HepG2 (cell line): ENCODE measurements around the gene SPAG6. TPM values are rescaled to one million over a fixed set of nuclear protein-coding genes. Genes with fewer than 3 reads are reported as not detected.

ENCODE experiments used
- ARHGAP35 ChIP-seq: sonication (generic); formaldehyde crosslinking; IDR thresholded peaks from 2 replicates; pipeline ENCODE4 v1.9.0; 2022; ENCODE audit warnings: mild to moderate bottlenecking, inconsistent platforms, moderate library complexity, missing genetic modification reagents, borderline replicate concordance
- BHLHE40 ChIP-seq: IDR thresholded peaks from 2 replicates; pipeline ENCODE4 v1.6.1; 2011; ENCODE audit warnings: low read length, improper control_type of control experiment
- CHCHD3 ChIP-seq: sonication (generic); formaldehyde crosslinking; IDR thresholded peaks from 2 replicates; pipeline ENCODE4 v1.8.0; 2022; ENCODE audit warnings: mild to moderate bottlenecking, missing genetic modification reagents, moderate library complexity
- DR1 ChIP-seq: sonication (generic); formaldehyde crosslinking; IDR thresholded peaks from 2 replicates; pipeline ENCODE4 v1.8.0; 2021; ENCODE audit warnings: mild to moderate bottlenecking, missing genetic modification reagents, inconsistent platforms
- FIP1L1 ChIP-seq: fragments of 200-400 bp; formaldehyde crosslinking; IDR thresholded peaks from 2 replicates; pipeline ENCODE4 v1.6.1; 2018; ENCODE audit warnings: low read depth, mild to moderate bottlenecking, low read length, moderate library complexity, borderline replicate concordance; ENCODE audit not compliant: insufficient read depth
- FOSL1 ChIP-seq: sonication (generic); formaldehyde crosslinking; IDR thresholded peaks from 2 replicates; pipeline ENCODE4 v1.9.0; 2021; ENCODE audit warnings: missing genetic modification reagents, borderline replicate concordance
- FOXK1 ChIP-seq: sonication (generic); formaldehyde crosslinking; IDR thresholded peaks from 2 replicates; pipeline ENCODE4 v1.4.0; 2020; ENCODE audit warnings: low read depth, missing genetic modification reagents, borderline replicate concordance
- GABPA ChIP-seq, 2 experiments: IDR thresholded peaks; 2 replicates each; pipeline ENCODE4 v1.6.1; 2011 to 2016; ENCODE audit warnings: low read depth in 2 of 2, low read length in 1 of 2, missing biosample characterization in 1 of 2, missing genetic modification characterization in 1 of 2
- HNRNPK ChIP-seq: fragments of 200-400 bp; formaldehyde crosslinking; IDR thresholded peaks from 2 replicates; pipeline ENCODE4 v1.6.1; 2018; ENCODE audit warnings: low read length, low read depth, moderate library complexity, mild to moderate bottlenecking; ENCODE audit not compliant: poor library complexity, severe bottlenecking
- HOXA7 ChIP-seq: sonication (generic); formaldehyde crosslinking; IDR thresholded peaks from 2 replicates; pipeline ENCODE4 v1.8.1; 2022; ENCODE audit warnings: mild to moderate bottlenecking, missing genetic modification reagents, moderate library complexity
- KLF9 ChIP-seq: IDR thresholded peaks from 2 replicates; pipeline ENCODE4 v1.6.1; 2016; ENCODE audit warnings: low read depth
- MBD4 ChIP-seq: IDR thresholded peaks from 2 replicates; pipeline ENCODE4 v1.6.1; 2012; ENCODE audit warnings: low read length, inconsistent platforms, borderline replicate concordance
- NFRKB ChIP-seq: fragments of 450-650 bp; IDR thresholded peaks from 2 replicates; pipeline ENCODE4 v1.6.1; 2017
- POLR2G ChIP-seq: fragments of 200-400 bp; formaldehyde crosslinking; IDR thresholded peaks from 2 replicates; pipeline ENCODE4 v1.6.1; 2018; ENCODE audit warnings: mild to moderate bottlenecking, low read depth, low read length, moderate library complexity
- SIX1 ChIP-seq: sonication (generic); formaldehyde crosslinking; IDR thresholded peaks from 2 replicates; pipeline ENCODE4 v1.4.0; 2020; ENCODE audit warnings: missing genetic modification reagents, borderline replicate concordance
- SMAD3 ChIP-seq: sonication (generic); formaldehyde crosslinking; IDR thresholded peaks from 2 replicates; pipeline ENCODE4 v1.4.0; 2020; ENCODE audit warnings: missing genetic modification reagents
- TP53 ChIP-seq: sonication (generic); formaldehyde crosslinking; conservative IDR thresholded peaks from 2 replicates; pipeline ENCODE4 v1.4.0; 2020; ENCODE audit warnings: missing genetic modification reagents
- ZNF124 ChIP-seq: sonication (generic); formaldehyde crosslinking; IDR thresholded peaks from 2 replicates; pipeline ENCODE4 v1.4.0; 2020; ENCODE audit warnings: missing genetic modification reagents
- ZNF280D ChIP-seq: sonication (generic); formaldehyde crosslinking; IDR thresholded peaks from 2 replicates; pipeline ENCODE4 v1.5.1; 2020; ENCODE audit warnings: mild to moderate bottlenecking, missing genetic modification reagents
- ZNF296 ChIP-seq: sonication (generic); formaldehyde crosslinking; conservative IDR thresholded peaks from 2 replicates; pipeline ENCODE4 v1.5.0; 2020; ENCODE audit warnings: mild to moderate bottlenecking, missing genetic modification reagents
- ZNF30 ChIP-seq: sonication (generic); formaldehyde crosslinking; IDR thresholded peaks from 2 replicates; pipeline ENCODE4 v1.5.0; 2020; ENCODE audit warnings: mild to moderate bottlenecking, missing genetic modification reagents
- ZNF354B ChIP-seq: sonication (generic); formaldehyde crosslinking; IDR thresholded peaks from 2 replicates; pipeline ENCODE4 v1.8.0; 2022; ENCODE audit warnings: mild to moderate bottlenecking, missing genetic modification reagents
- ZNF530 ChIP-seq: sonication (generic); formaldehyde crosslinking; IDR thresholded peaks from 2 replicates; pipeline ENCODE4 v1.5.0; 2020; ENCODE audit warnings: low read depth, mild to moderate bottlenecking, missing genetic modification reagents
- ZNF549 ChIP-seq: sonication (generic); formaldehyde crosslinking; IDR thresholded peaks from 2 replicates; pipeline ENCODE4 v1.5.0; 2020; ENCODE audit warnings: missing genetic modification reagents
- ZNF749 ChIP-seq: sonication (generic); formaldehyde crosslinking; IDR thresholded peaks from 2 replicates; pipeline ENCODE4 v1.8.0; 2022; ENCODE audit warnings: mild to moderate bottlenecking, missing genetic modification reagents, moderate library complexity, borderline replicate concordance
- ZNF83 ChIP-seq: sonication (generic); formaldehyde crosslinking; IDR thresholded peaks from 2 replicates; pipeline ENCODE4 v1.4.0; 2020; ENCODE audit warnings: missing genetic modification reagents, mild to moderate bottlenecking, borderline replicate concordance
- polyA plus RNA-seq, 8 experiments: library from polyadenylated mRNA; depleted of rRNA in 3 of 8; stranded (reverse) in 7 of 8; unstranded in 1 of 8; fragments of >200 nt; fragmentation: Illumina TruSeq in 4 of 8; extraction: Trizol in 4 of 8; gene quantifications; 2 replicates each; pipeline versions ENCODE4 v1.2.1 to v1.2.3, GENCODE V29; 2011 to 2016; ENCODE audit warnings: low read depth in 4 of 8, missing spikeins in 1 of 8, mixed read lengths in 1 of 8; ENCODE audit not compliant: insufficient read depth in 1 of 8
- total RNA-seq, 5 experiments: library from RNA; depleted of rRNA; stranded (reverse); fragments of >200 nt; fragmentation: Illumina TruSeq; extraction: Trizol; gene quantifications; 2 replicates each; pipeline ENCODE4 v1.2.3, GENCODE V29; 2016; ENCODE audit warnings: low read depth in 1 of 5
- TF ChIP-seq, protein P1 (sequence below): sonication (generic); formaldehyde crosslinking; IDR thresholded peaks from 2 replicates; pipeline ENCODE4 v1.5.0; 2020; ENCODE audit warnings: mild to moderate bottlenecking, missing genetic modification reagents

SPAG6 gene
- total and polyA plus RNA-seq, 2 of the 13 experiments (the other 11 are each of a cell fraction or from before 2014, with no cell fraction given): not detected

DNA sequence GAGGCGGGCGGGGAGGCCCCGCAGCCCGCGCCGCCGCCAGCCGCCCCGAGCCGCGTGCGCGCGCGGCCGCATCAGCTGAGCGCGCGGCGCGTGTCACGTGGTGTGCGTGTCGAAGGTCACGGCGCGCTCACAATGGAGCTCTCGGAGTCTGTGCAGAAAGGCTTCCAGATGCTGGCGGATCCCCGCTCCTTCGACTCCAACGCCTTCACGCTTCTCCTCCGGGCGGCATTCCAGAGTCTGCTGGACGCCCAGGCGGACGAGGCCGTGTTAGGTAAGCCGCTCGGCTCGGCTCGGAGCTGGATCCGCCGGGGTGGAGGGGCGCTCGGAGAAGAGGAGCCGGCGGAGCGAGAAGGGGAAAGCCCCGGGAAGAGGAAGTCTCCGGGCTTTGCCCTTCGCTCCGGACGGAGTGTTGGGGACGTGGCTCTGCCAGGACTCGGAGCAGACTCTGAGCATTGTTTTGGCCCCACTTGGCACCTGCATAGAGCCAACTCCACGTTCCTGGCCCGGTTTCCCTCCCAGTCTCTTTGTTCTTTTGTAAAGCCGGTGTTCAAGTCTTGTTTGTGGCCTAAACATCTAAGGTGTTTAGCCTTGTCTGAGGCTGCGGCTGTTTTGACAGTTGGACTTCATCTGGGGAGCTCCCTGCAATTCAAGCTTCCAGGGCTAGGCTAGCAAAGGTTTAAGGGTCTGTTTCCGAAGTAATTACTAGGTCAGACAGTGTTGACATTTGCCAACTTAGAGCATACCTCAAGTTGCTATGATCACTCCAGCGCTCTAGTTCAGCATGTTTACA, 28.8 kb upstream of the SPAG6 start, which contains the start of gene COMMD3 (continued):
- TF ChIP-seq ZNF124 (CRISPR knock-in tag) (peak; percentile 62; the same call in 1 of the 2 replicates), BHLHE40 (peak; percentile 48; the same call in 1 of the 2 replicates), POLR2G (peak; percentile 87), MBD4 (no peak), HOXA7 (no peak), ZNF30 (no peak), FOSL1 (CRISPR knock-in tag) (no peak), NFRKB (no peak), ZNF749 (CRISPR knock-in tag) (no peak), DR1 (CRISPR knock-in tag) (no peak), ZNF549 (CRISPR knock-in tag) (no peak), HNRNPK (no peak), TP53 (no peak), GABPA (IDR thresholded peaks at IDR 0.05; ENCODE audit: low read depth, low read length) (peak; percentile 63), GABPA (CRISPR knock-in tag; IDR thresholded peaks at IDR 0.05; ENCODE audit: low read depth) (peak; percentile 74), ZNF296 (CRISPR knock-in tag) (no peak), ZNF354B (CRISPR knock-in tag) (no peak), ZNF280D (CRISPR knock-in tag) (no peak), ARHGAP35 (peak; percentile 64; the same call in 1 of the 2 replicates), FOXK1 (CRISPR knock-in tag) (no peak), KLF9 (CRISPR knock-in tag) (no peak), SMAD3 (CRISPR knock-in tag) (0 out of 2 replicates have a peak, but pooled peaks have one; percentile 24), FIP1L1 (no peak), CHCHD3 (CRISPR knock-in tag) (no peak), SIX1 (CRISPR knock-in tag) (no peak), ZNF530 (CRISPR knock-in tag) (no peak), ZNF83 (CRISPR knock-in tag) (no peak)
- TF ChIP-seq, protein P1, sequence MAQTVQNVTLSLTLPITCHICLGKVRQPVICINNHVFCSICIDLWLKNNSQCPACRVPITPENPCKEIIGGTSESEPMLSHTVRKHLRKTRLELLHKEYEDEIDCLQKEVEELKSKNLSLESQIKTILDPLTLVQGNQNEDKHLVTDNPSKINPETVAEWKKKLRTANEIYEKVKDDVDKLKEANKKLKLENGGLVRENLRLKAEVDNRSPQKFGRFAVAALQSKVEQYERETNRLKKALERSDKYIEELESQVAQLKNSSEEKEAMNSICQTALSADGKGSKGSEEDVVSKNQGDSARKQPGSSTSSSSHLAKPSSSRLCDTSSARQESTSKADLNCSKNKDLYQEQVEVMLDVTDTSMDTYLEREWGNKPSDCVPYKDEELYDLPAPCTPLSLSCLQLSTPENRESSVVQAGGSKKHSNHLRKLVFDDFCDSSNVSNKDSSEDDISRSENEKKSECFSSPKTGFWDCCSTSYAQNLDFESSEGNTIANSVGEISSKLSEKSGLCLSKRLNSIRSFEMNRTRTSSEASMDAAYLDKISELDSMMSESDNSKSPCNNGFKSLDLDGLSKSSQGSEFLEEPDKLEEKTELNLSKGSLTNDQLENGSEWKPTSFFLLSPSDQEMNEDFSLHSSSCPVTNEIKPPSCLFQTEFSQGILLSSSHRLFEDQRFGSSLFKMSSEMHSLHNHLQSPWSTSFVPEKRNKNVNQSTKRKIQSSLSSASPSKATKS: no peak
